Liver (tissue), 9 donors: ENCODE measurements around the gene XYLB. TPM values are rescaled to one million over a fixed set of nuclear protein-coding genes. Genes with fewer than 3 reads are reported as not detected.
A peak's percentile ranks its signal among the peaks of the same experiment; 100 is the strongest.

Experiments
- DNase-seq: peaks from one replicate; pipeline ENCODE4 v3.0.0-alpha.2; 2017; ENCODE audit warnings: low spot score
- H3K27ac ChIP-seq, 2 donors: one replicate each; pipeline ENCODE4 v1.7.0; 2013; ENCODE audit warnings: inconsistent platforms in 2 of 2, low read length in 2 of 2, control low read depth in 1 of 2, low read depth in 1 of 2, mild to moderate bottlenecking in 1 of 2
- H3K27me3 ChIP-seq, 4 donors: one replicate each; pipeline versions ENCODE4 v1.6.1 to v1.7.0; 2013; ENCODE audit warnings: low read length in 3 of 4, inconsistent platforms in 1 of 4, mild to moderate bottlenecking in 1 of 4, moderate library complexity in 1 of 4; ENCODE audit not compliant: control insufficient read depth in 4 of 4, insufficient read depth in 4 of 4
- H3K36me3 ChIP-seq, 4 donors: one replicate each; pipeline versions ENCODE4 v1.6.1 to v1.7.0; 2013; ENCODE audit warnings: low read length in 3 of 4, mild to moderate bottlenecking in 3 of 4, low read depth in 1 of 4, moderate library complexity in 1 of 4; ENCODE audit not compliant: control insufficient read depth in 4 of 4, insufficient read depth in 3 of 4
- H3K4me1 ChIP-seq, 4 donors: one replicate each; pipeline versions ENCODE4 v1.6.1 to v1.7.0; 2013; ENCODE audit warnings: low read length in 3 of 4, mild to moderate bottlenecking in 3 of 4, moderate library complexity in 1 of 4; ENCODE audit not compliant: control insufficient read depth in 4 of 4, insufficient read depth in 4 of 4
- H3K4me3 ChIP-seq, 3 donors: one replicate each; pipeline versions ENCODE4 v1.6.1 to v1.7.0; 2013; ENCODE audit warnings: low read length in 3 of 3, control low read depth in 1 of 3, low read depth in 1 of 3, mild to moderate bottlenecking in 1 of 3
- H3K9ac ChIP-seq, 2 donors: one replicate each; pipeline ENCODE4 v1.7.0; 2013; ENCODE audit warnings: low read length in 2 of 2, mild to moderate bottlenecking in 2 of 2, moderate library complexity in 2 of 2, control low read depth in 1 of 2, low read depth in 1 of 2
- H3K9me3 ChIP-seq, 4 donors: one replicate each; pipeline versions ENCODE4 v1.6.1 to v1.7.0; 2013; ENCODE audit warnings: low read length in 3 of 4; ENCODE audit not compliant: control insufficient read depth in 4 of 4
- ATF3 ChIP-seq: IDR thresholded peaks from 2 replicates; pipeline ENCODE4 v1.6.1; 2016; ENCODE audit warnings: antibody characterized with exemption
- CTCF ChIP-seq: fragments of 150-350 bp; IDR thresholded peaks from 2 replicates; pipeline ENCODE4 v1.5.1; 2017; ENCODE audit warnings: improper control_type of control experiment, low read depth, low read length; ENCODE audit not compliant: missing input control
- EGR1 ChIP-seq, 2 donors: IDR thresholded peaks; 2 replicates each; pipeline ENCODE4 v1.6.1; 2016 to 2018; ENCODE audit warnings: antibody characterized with exemption in 2 of 2, low read depth in 2 of 2
- FOXA1 ChIP-seq: IDR thresholded peaks from 2 replicates; pipeline ENCODE4 v1.6.1; 2016; ENCODE audit warnings: antibody characterized with exemption
- FOXA2 ChIP-seq: IDR thresholded peaks from 2 replicates; pipeline ENCODE4 v1.6.1; 2016; ENCODE audit warnings: antibody characterized with exemption
- GABPA ChIP-seq, 2 donors: IDR thresholded peaks in 1 of 2; conservative IDR thresholded peaks in 1 of 2; 2 replicates each; pipeline ENCODE4 v1.6.1; 2016; ENCODE audit warnings: antibody characterized with exemption in 2 of 2, mild to moderate bottlenecking in 1 of 2, moderate library complexity in 1 of 2
- HNF4A ChIP-seq, 2 donors: conservative IDR thresholded peaks; 2 replicates each; pipeline ENCODE4 v1.6.1; 2016; ENCODE audit warnings: antibody characterized with exemption in 2 of 2, mild to moderate bottlenecking in 2 of 2
- HNF4G ChIP-seq: IDR thresholded peaks from 2 replicates; pipeline ENCODE4 v1.6.1; 2016; ENCODE audit warnings: antibody characterized with exemption
- JUND ChIP-seq, 2 donors: IDR thresholded peaks; 2 replicates each; pipeline ENCODE4 v1.6.1; 2016; ENCODE audit warnings: antibody characterized with exemption in 2 of 2
- MAX ChIP-seq: IDR thresholded peaks from 2 replicates; pipeline ENCODE4 v1.6.1; 2016; ENCODE audit warnings: antibody characterized with exemption
- NR2F2 ChIP-seq: IDR thresholded peaks from 2 replicates; pipeline ENCODE4 v1.6.1; 2016; ENCODE audit warnings: antibody characterized with exemption
- RAD21 ChIP-seq, 2 donors: IDR thresholded peaks; 2 replicates each; pipeline ENCODE4 v1.6.1; 2016; ENCODE audit warnings: antibody characterized with exemption in 2 of 2, mild to moderate bottlenecking in 2 of 2
- REST ChIP-seq: IDR thresholded peaks from 2 replicates; pipeline ENCODE4 v1.6.1; 2016; ENCODE audit warnings: antibody characterized with exemption, mild to moderate bottlenecking
- RXRA ChIP-seq, 2 donors: IDR thresholded peaks; 2 replicates each; pipeline ENCODE4 v1.6.1; 2017 to 2018; ENCODE audit warnings: antibody characterized with exemption in 2 of 2, mild to moderate bottlenecking in 1 of 2
- SP1 ChIP-seq: IDR thresholded peaks from 2 replicates; pipeline ENCODE4 v1.6.1; 2018; ENCODE audit warnings: antibody characterized with exemption, mild to moderate bottlenecking
- TAF1 ChIP-seq: conservative IDR thresholded peaks from 2 replicates; pipeline ENCODE4 v1.6.1; 2016; ENCODE audit warnings: antibody characterized with exemption, mild to moderate bottlenecking
- YY1 ChIP-seq: IDR thresholded peaks from 2 replicates; pipeline ENCODE4 v1.6.1; 2016; ENCODE audit warnings: antibody characterized with exemption, mild to moderate bottlenecking
- ZBTB33 ChIP-seq: IDR thresholded peaks from 2 replicates; pipeline ENCODE4 v1.6.1; 2016; ENCODE audit warnings: antibody characterized with exemption
- WGBS: extraction: QIAGEN DNeasy Blood & Tissue Kit; methylation state at CpG from one replicate; pipeline ENCODE4 v1.1.7; 2013; 5-methylcytosine and 5-hydroxymethylcytosine counted together
- polyA plus RNA-seq, 2 donors: library from polyadenylated mRNA; stranded (reverse) in 1 of 2; unstranded in 1 of 2; fragments of 200-250 nt in 1 of 2; fragments of >200 nt in 1 of 2; fragmentation: Nextera tagmentation in 1 of 2; extraction: Ambion mirVana in 1 of 2; gene quantifications; one replicate each; pipeline versions ENCODE4 v1.2.1 to v1.2.3, GENCODE V29; 2013 to 2015
- total RNA-seq, 2 donors: library from RNA; depleted of rRNA; stranded (reverse); fragments of >200 nt; gene quantifications; one replicate each; pipeline ENCODE4 v1.2.3, GENCODE V29; 2014
- donor health status: healthy.
- donor health status: healthy.
- donor health status: healthy.
- donor health status: healthy.
- donor health status: healthy.

The XYLB gene
- total and polyA plus RNA-seq, 4 donors = 14.2 to 51.5 (median 18.0) TPM

- WGBS = 33% methylated on average over 19 of the region's 19 CpGs
- Histone ChIP-seq H3K36me3 (peaks cover 0 to 10% (median 4%) of the 10 kb centered on the region in 4 donors), H3K4me1 (peaks cover 12 to 49% (median 32%) of the 10 kb centered on the region in 4 donors), H3K9me3 (no peaks in the 10 kb centered on the region), H3K27ac (peak overlapping the region; percentile 91 to 92), H3K27me3 (no peaks in the 10 kb centered on the region), H3K4me3 (peak overlapping the region; percentile 92 to 96 (median 95)), H3K9ac (peak overlapping the region; percentile 56 to 90)
- DNase-seq = peak; percentile 56
- TF ChIP-seq HNF4A (conservative IDR thresholded peaks at IDR 0.05) = peak; percentile 96 to 98
- no peak for TF ChIP-seq FOXA1
- TF ChIP-seq HNF4G = peak; percentile 89
- TF ChIP-seq ZBTB33 = peak; percentile 51
- TF ChIP-seq GABPA (IDR thresholded peaks at IDR 0.05 in 1 of 2, conservative IDR thresholded peaks at IDR 0.05 in 1 of 2) = no peak
- TF ChIP-seq REST = peak; percentile 85
- TF ChIP-seq EGR1 (IDR thresholded peaks at IDR 0.05; ENCODE audit: low read depth in 2 of 2) = no peak
- TF ChIP-seq YY1 = peak; percentile 93
- TF ChIP-seq NR2F2 = no peak
- TF ChIP-seq JUND (IDR thresholded peaks at IDR 0.05) = peak; percentile 29 to 51
- no peak for TF ChIP-seq ATF3
- peak; percentile 73 to 79 for TF ChIP-seq RXRA (IDR thresholded peaks at IDR 0.05)
- peak; percentile 64 for TF ChIP-seq SP1
- TF ChIP-seq CTCF = no peak
- TF ChIP-seq TAF1 = no peak
- TF ChIP-seq MAX = peak; percentile 52
- peak; percentile 14 to 36 for TF ChIP-seq RAD21 (IDR thresholded peaks at IDR 0.05)
- peak; percentile 53 for TF ChIP-seq FOXA2
Measured at GRCh38 chr3:38347421-38348200, 1.0 kb downstream of the XYLB start.
